Smooth muscle cell (in vitro differentiated cells): ENCODE results near the gene STXBP1. TPM values are rescaled to one million over a fixed set of nuclear protein-coding genes. Genes with fewer than 3 reads are reported as not detected.

Source experiments
- DNase-seq: peaks from one replicate; lab custom pipeline; 2025; ENCODE audit not compliant: unreplicated experiment; lab: John Stamatoyannopoulos, UW
- H2AFZ ChIP-seq: fragments of 200-600 bp; sonication (generic); 2 replicates; pipeline ENCODE4 v1.6.0; 2016; ENCODE audit warnings: antibody characterized with exemption, low read depth, mild to moderate bottlenecking
- H3F3A ChIP-seq: fragments of 200-600 bp; sonication (generic); 2 replicates; pipeline ENCODE4 v1.6.0; 2017; ENCODE audit warnings: antibody characterized with exemption, low read depth
- H3K27ac ChIP-seq: fragments of 200-600 bp; sonication (generic); 2 replicates; pipeline ENCODE4 v1.5.1; 2016; ENCODE audit warnings: low read depth, mild to moderate bottlenecking
- H3K27me3 ChIP-seq: fragments of 200-600 bp; sonication (generic); 2 replicates; pipeline ENCODE4 v1.6.1; 2016; ENCODE audit warnings: low read depth, mild to moderate bottlenecking
- H3K36me3 ChIP-seq: fragments of 200-600 bp; sonication (generic); 2 replicates; pipeline ENCODE4 v1.5.1; 2016; ENCODE audit warnings: low read depth
- H3K4me1 ChIP-seq: fragments of 200-600 bp; sonication (generic); 2 replicates; pipeline ENCODE4 v1.5.1; 2016; ENCODE audit warnings: low read depth
- H3K4me2 ChIP-seq: fragments of 200-600 bp; sonication (generic); 2 replicates; pipeline ENCODE4 v1.6.0; 2016; ENCODE audit warnings: mild to moderate bottlenecking
- H3K4me3 ChIP-seq: fragments of 200-600 bp; sonication (generic); 2 replicates; pipeline ENCODE4 v1.5.1; 2016; ENCODE audit warnings: mild to moderate bottlenecking
- H3K79me2 ChIP-seq: fragments of 200-600 bp; sonication (generic); 2 replicates; pipeline ENCODE4 v1.6.0; 2016; ENCODE audit warnings: low read depth, mild to moderate bottlenecking
- H3K9ac ChIP-seq: fragments of 200-600 bp; sonication (generic); 2 replicates; pipeline ENCODE4 v1.6.0; 2016; ENCODE audit warnings: low read depth
- H3K9me3 ChIP-seq: fragments of 200-600 bp; sonication (generic); replicated peaks from 2 replicates; pipeline ENCODE4 v1.5.1; 2016; ENCODE audit warnings: low read depth
- H4K20me1 ChIP-seq: fragments of 200-600 bp; sonication (generic); 2 replicates; pipeline ENCODE4 v1.6.0; 2016; ENCODE audit warnings: low read depth
- CTCF ChIP-seq: fragments of 200-600 bp; sonication (generic); IDR thresholded peaks from 2 replicates; pipeline ENCODE4 v1.5.1; 2017; ENCODE audit warnings: borderline replicate concordance, mild to moderate bottlenecking, antibody characterized with exemption; ENCODE audit not compliant: insufficient read depth, poor library complexity, severe bottlenecking
- WGBS: methylation state at CpG from one replicate; pipeline ENCODE4 v1.1.7; 2016; ENCODE audit warnings: low lambda C conversion rate; 5-methylcytosine and 5-hydroxymethylcytosine counted together
- polyA plus RNA-seq: library from polyadenylated mRNA; unstranded; fragments of >200 nt; fragmentation: Nextera tagmentation; extraction: Ambion mirVana; gene quantifications from 2 replicates; pipeline ENCODE4 v1.2.1, GENCODE V29; 2016
- total RNA-seq: library from RNA; depleted of rRNA; stranded (reverse); fragments of >200 nt; gene quantifications from 2 replicates; pipeline ENCODE4 v1.2.3, GENCODE V29; 2014

STXBP1 gene
- total and polyA plus RNA-seq, 2 experiments from 2014 or later: 22.4 to 22.8 TPM

DNA sequence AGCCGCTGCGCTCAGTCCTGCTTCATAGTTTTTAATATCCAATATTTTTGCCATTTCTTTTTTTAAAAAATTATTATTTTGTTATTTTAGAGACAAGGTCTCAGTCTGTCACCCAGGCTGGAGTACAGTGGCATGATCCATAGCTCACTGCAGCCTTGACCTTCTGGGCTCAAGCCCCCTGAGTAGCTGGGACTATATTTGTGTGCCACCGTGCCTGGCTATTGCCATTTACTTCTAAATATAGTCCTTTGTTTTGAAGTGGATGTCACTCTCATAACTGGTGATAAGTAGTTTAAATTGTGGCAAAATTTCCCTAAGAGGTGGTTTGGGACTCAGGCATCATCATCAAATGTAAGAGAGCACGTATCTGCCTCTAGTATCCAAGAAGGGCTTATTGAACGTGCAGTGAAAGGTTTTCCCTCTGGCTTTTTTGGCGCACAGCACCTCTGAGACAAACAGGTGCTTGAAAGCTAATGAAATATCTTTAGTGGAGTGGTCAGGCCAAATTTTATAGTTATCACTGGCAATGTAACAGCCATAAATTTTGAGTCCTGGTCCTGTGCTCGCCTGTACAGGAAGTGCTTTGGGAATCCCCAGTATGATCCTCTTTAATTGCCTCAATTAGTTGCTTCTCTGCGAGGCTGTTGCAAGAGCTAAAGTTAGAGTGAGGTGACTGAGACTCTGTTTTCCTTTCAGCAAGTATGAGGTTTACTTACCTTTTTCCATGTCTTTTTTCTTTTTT, 14.8 kb downstream of the STXBP1 start:
- Histone ChIP-seq H3K9ac (no peak overlapping the region), H3K9me3 (no peaks in the 10 kb centered on the region), H3K4me2 (no peak overlapping the region), H3K4me1 (no peaks in the 10 kb centered on the region), H3K79me2 (no peaks in the 10 kb centered on the region), H3K4me3 (no peak overlapping the region), H3K36me3 (no peaks in the 10 kb centered on the region), H3F3A (no peaks in the 10 kb centered on the region), H3K27ac (no peak overlapping the region), H4K20me1 (peaks cover 45% of the 10 kb centered on the region), H3K27me3 (no peaks in the 10 kb centered on the region), H2AFZ (no peak overlapping the region)
- 81% methylated on average over 8 of the region's 8 CpGs for WGBS
- TF ChIP-seq CTCF: no peak
- no peak for DNase-seq

GRCh38 chr9:127627494-127627855, 15.4 kb downstream of the STXBP1 start:
- no peaks in the 10 kb centered on the region for H3K36me3 ChIP-seq
- no peak overlapping the region for H2AFZ ChIP-seq
- H3K4me3 ChIP-seq: no peak overlapping the region
- no peak overlapping the region for H3K27ac ChIP-seq
- H3K9ac ChIP-seq: no peak overlapping the region
- no peaks in the 10 kb centered on the region for H3K9me3 ChIP-seq
- no peaks in the 10 kb centered on the region for H3K4me1 ChIP-seq
- 83% methylated on average over 2 of the region's 2 CpGs for WGBS
- peaks cover 44% of the 10 kb centered on the region for H4K20me1 ChIP-seq
- no peak for DNase-seq
- H3K4me2 ChIP-seq: no peak overlapping the region
- no peak for TF ChIP-seq CTCF
- H3K27me3 ChIP-seq: no peaks in the 10 kb centered on the region
- no peaks in the 10 kb centered on the region for H3F3A ChIP-seq
- no peaks in the 10 kb centered on the region for H3K79me2 ChIP-seq

GRCh38 chr9:127628758-127629467, 16.8 kb downstream of the STXBP1 start:
- H2AFZ ChIP-seq: no peak overlapping the region
- WGBS: 65% methylated on average over 9 of the region's 9 CpGs

More at GRCh38 chr9:127628758-127629467, 16.8 kb downstream of the STXBP1 start:
- no peak overlapping the region for H3K4me2 ChIP-seq
- no peak for DNase-seq
- no peak overlapping the region for H3K4me3 ChIP-seq
- no peaks in the 10 kb centered on the region for H3K27me3 ChIP-seq
- no peaks in the 10 kb centered on the region for H3K4me1 ChIP-seq
- no peaks in the 10 kb centered on the region for H3K9me3 ChIP-seq
- H3K79me2 ChIP-seq: no peaks in the 10 kb centered on the region
- peaks cover 51% of the 10 kb centered on the region for H4K20me1 ChIP-seq
- no peak overlapping the region for H3K27ac ChIP-seq
- H3K9ac ChIP-seq: no peak overlapping the region
- no peaks in the 10 kb centered on the region for H3K36me3 ChIP-seq
- TF ChIP-seq CTCF: no peak
- no peaks in the 10 kb centered on the region for H3F3A ChIP-seq
